MM.1S (cell line): ENCODE results near the gene APOC3.

Source experiments
- DNase-seq: peaks from one replicate; pipeline ENCODE4 v3.0.0-alpha.2; 2015
- H2AFZ ChIP-seq: fragments of 300-600 bp; sonication (generic); 2 replicates; pipeline ENCODE4 v1.6.0; 2016; ENCODE audit warnings: antibody characterized with exemption, low read length
- H3F3A ChIP-seq: fragments of 300-600 bp; sonication (generic); 2 replicates; pipeline ENCODE4 v1.6.1; 2016; ENCODE audit warnings: mild to moderate bottlenecking, antibody characterized with exemption, low read length, moderate library complexity, mixed read lengths; ENCODE audit not compliant: insufficient read depth
- H3K27ac ChIP-seq: fragments of 300-600 bp; sonication (generic); 2 replicates; pipeline ENCODE4 v1.5.1; 2016; ENCODE audit warnings: mild to moderate bottlenecking, low read length
- H3K27me3 ChIP-seq: fragments of 300-600 bp; sonication (generic); replicated peaks from 2 replicates; pipeline ENCODE4 v1.6.0; 2016; ENCODE audit warnings: low read length; ENCODE audit not compliant: insufficient read depth
- H3K36me3 ChIP-seq: fragments of 300-600 bp; sonication (generic); replicated peaks from 2 replicates; pipeline ENCODE4 v1.6.1; 2016; ENCODE audit warnings: mild to moderate bottlenecking, low read length, mixed read lengths; ENCODE audit not compliant: insufficient read depth
- H3K4me1 ChIP-seq: fragments of 300-600 bp; sonication (generic); 2 replicates; pipeline ENCODE4 v1.6.1; 2016; ENCODE audit warnings: low read length, mixed read lengths
- H3K4me2 ChIP-seq: fragments of 300-600 bp; sonication (generic); 2 replicates; pipeline ENCODE4 v1.6.0; 2016; ENCODE audit warnings: low read depth, low read length
- H3K4me3 ChIP-seq: fragments of 300-600 bp; sonication (generic); 2 replicates; pipeline ENCODE4 v1.5.1; 2016; ENCODE audit warnings: low read length, mixed read lengths
- H3K79me2 ChIP-seq: fragments of 300-600 bp; sonication (generic); 2 replicates; pipeline ENCODE4 v1.6.1; 2016; ENCODE audit warnings: mixed run types, low read length, mixed read lengths
- H3K9ac ChIP-seq: fragments of 300-600 bp; sonication (generic); 2 replicates; pipeline ENCODE4 v1.6.1; 2016; ENCODE audit warnings: low read length, mixed read lengths
- H3K9me2 ChIP-seq: fragments of 300-600 bp; sonication (generic); replicated peaks from 2 replicates; pipeline ENCODE4 v1.6.1; 2016; ENCODE audit warnings: mild to moderate bottlenecking, low read length, mixed read lengths; ENCODE audit not compliant: insufficient read depth
- H3K9me3 ChIP-seq: fragments of 300-600 bp; sonication (generic); replicated peaks from 2 replicates; pipeline ENCODE4 v1.6.1; 2016; ENCODE audit warnings: mild to moderate bottlenecking, low read length, mixed read lengths; ENCODE audit not compliant: insufficient read depth
- H4K20me1 ChIP-seq: fragments of 300-600 bp; sonication (generic); 2 replicates; pipeline ENCODE4 v1.6.1; 2016; ENCODE audit warnings: mild to moderate bottlenecking, low read length, moderate library complexity, mixed read lengths; ENCODE audit not compliant: insufficient read depth
- EZH2 ChIP-seq: fragments of 300-600 bp; sonication (generic); optimal IDR thresholded peaks from 2 replicates; pipeline ENCODE3; 2017; ENCODE audit warnings: low read depth, mild to moderate bottlenecking, antibody characterized with exemption, low read length, mixed read lengths
- EZH2phosphoT487 ChIP-seq: fragments of 300-600 bp; sonication (generic); IDR thresholded peaks from 2 replicates; pipeline ENCODE4 v1.6.1; 2018; ENCODE audit warnings: antibody characterized with exemption, low read length
- TF ChIP-seq, protein P1 (sequence below): fragments of 300-600 bp; sonication (generic); IDR thresholded peaks from 2 replicates; pipeline ENCODE4 v1.5.1; 2016; ENCODE audit warnings: antibody characterized with exemption, low read length, mixed read lengths

Gene APOC3

DNA sequence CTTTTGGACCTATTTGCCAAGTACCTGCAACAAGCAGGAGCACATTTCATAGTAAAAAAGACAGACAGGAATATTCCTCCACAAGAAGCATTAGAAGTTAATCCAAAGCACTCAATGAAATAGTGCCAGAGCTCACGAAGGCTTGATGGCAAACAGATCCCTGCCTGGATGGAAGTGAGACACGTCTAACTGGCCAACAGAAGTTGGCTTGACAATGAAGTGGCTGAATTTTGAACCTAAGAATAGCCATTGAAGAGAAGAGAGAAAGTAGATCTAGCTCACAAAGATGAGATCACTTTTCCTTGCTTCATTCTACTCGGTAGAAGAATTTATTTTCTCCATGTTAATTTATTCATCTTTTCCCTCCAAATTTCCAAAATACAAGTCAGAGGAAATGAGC is 38.4 kb downstream of the APOC3 start:
- no peaks in the 10 kb centered on the region for H3K9me3 ChIP-seq
- TF ChIP-seq EZH2phosphoT487 (no peak), EZH2 (no peak)
- TF ChIP-seq, protein P1, sequence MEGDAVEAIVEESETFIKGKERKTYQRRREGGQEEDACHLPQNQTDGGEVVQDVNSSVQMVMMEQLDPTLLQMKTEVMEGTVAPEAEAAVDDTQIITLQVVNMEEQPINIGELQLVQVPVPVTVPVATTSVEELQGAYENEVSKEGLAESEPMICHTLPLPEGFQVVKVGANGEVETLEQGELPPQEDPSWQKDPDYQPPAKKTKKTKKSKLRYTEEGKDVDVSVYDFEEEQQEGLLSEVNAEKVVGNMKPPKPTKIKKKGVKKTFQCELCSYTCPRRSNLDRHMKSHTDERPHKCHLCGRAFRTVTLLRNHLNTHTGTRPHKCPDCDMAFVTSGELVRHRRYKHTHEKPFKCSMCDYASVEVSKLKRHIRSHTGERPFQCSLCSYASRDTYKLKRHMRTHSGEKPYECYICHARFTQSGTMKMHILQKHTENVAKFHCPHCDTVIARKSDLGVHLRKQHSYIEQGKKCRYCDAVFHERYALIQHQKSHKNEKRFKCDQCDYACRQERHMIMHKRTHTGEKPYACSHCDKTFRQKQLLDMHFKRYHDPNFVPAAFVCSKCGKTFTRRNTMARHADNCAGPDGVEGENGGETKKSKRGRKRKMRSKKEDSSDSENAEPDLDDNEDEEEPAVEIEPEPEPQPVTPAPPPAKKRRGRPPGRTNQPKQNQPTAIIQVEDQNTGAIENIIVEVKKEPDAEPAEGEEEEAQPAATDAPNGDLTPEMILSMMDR = no peak
- H3K4me2 ChIP-seq = no peak overlapping the region
- H3K4me1 ChIP-seq = no peaks in the 10 kb centered on the region
- DNase-seq = no peak
- no peaks in the 10 kb centered on the region for H4K20me1 ChIP-seq
- H3K27me3 ChIP-seq = no peaks in the 10 kb centered on the region
- no peaks in the 10 kb centered on the region for H3F3A ChIP-seq
- H3K4me3 ChIP-seq = no peak overlapping the region
- no peaks in the 10 kb centered on the region for H3K79me2 ChIP-seq
- H3K36me3 ChIP-seq = 0 out of 2 replicates have a peak, but pooled peaks cover 9% of the 10 kb centered on the region
- H2AFZ ChIP-seq = no peak overlapping the region
- no peak overlapping the region for H3K9ac ChIP-seq
- no peak overlapping the region for H3K27ac ChIP-seq
- no peaks in the 10 kb centered on the region for H3K9me2 ChIP-seq

DNA sequence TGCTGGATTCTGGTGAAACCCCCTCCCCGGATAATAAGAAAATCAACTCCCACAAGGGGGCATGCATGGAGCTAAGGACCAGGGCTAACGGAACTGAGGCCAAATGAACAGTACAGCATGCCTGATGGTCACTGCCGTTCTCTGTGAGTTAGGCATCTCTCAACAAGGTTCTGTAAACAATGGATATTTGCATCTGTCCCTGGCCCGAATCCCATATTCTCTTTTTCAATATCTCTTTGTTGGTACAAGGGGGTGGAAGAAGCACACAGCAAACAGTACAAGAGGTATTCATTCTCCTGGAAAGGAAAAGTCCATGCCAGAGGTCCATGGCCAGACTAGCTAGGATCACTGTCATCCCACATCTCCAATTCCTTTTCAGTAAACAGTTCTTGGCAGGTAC is 39.9 kb downstream of the APOC3 start:
- H3K4me3 ChIP-seq = no peak overlapping the region
- H3K4me2 ChIP-seq = no peak overlapping the region
- H3K9me2 ChIP-seq = no peaks in the 10 kb centered on the region
- H4K20me1 ChIP-seq = no peaks in the 10 kb centered on the region
- no peak for DNase-seq
- H2AFZ ChIP-seq = no peak overlapping the region
- 0 out of 2 replicates have a peak, but pooled peaks cover 4% of the 10 kb centered on the region for H3K36me3 ChIP-seq
- TF ChIP-seq EZH2phosphoT487 (no peak), EZH2 (no peak)
- TF ChIP-seq, protein P1 = no peak
- H3K27ac ChIP-seq = no peak overlapping the region
- H3K27me3 ChIP-seq = no peaks in the 10 kb centered on the region
- no peak overlapping the region for H3K9ac ChIP-seq
- no peaks in the 10 kb centered on the region for H3F3A ChIP-seq
- H3K9me3 ChIP-seq = no peaks in the 10 kb centered on the region
- H3K4me1 ChIP-seq = no peaks in the 10 kb centered on the region
- no peaks in the 10 kb centered on the region for H3K79me2 ChIP-seq

DNA sequence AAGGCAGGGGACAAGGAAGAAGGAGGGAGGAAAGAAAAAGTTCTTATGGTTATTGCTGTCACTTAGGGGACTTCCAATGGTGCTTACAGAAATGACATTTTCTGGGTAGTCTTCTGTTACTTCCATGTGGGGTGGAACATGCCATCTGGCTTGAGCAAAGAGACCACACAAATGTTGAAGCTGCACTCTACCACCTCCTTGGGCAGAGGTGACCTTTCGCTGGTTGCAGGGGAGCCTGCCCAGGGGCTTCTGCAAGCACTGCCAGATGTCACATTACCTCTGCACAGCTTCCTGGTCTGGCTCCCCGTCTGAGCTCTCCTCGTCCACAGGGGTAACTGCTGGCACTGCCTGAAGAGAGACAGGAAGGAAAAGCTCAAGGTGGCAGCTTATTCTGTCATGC is 40.3 kb downstream of the APOC3 start:
- no peaks in the 10 kb centered on the region for H3K9me2 ChIP-seq
- no peak overlapping the region for H3K9ac ChIP-seq
- H3K4me1 ChIP-seq = no peaks in the 10 kb centered on the region
- no peaks in the 10 kb centered on the region for H3F3A ChIP-seq
- no peaks in the 10 kb centered on the region for H3K27me3 ChIP-seq
- H3K36me3 ChIP-seq = 0 out of 2 replicates have a peak, but pooled peaks cover 4% of the 10 kb centered on the region
- no peak overlapping the region for H3K4me2 ChIP-seq
- DNase-seq = no peak
- H3K4me3 ChIP-seq = no peak overlapping the region
- H2AFZ ChIP-seq = no peak overlapping the region
- no peaks in the 10 kb centered on the region for H4K20me1 ChIP-seq
- H3K9me3 ChIP-seq = no peaks in the 10 kb centered on the region
- TF ChIP-seq, protein P1 = no peak
- TF ChIP-seq EZH2 (no peak), EZH2phosphoT487 (no peak)
- no peaks in the 10 kb centered on the region for H3K79me2 ChIP-seq
- H3K27ac ChIP-seq = no peak overlapping the region

DNA sequence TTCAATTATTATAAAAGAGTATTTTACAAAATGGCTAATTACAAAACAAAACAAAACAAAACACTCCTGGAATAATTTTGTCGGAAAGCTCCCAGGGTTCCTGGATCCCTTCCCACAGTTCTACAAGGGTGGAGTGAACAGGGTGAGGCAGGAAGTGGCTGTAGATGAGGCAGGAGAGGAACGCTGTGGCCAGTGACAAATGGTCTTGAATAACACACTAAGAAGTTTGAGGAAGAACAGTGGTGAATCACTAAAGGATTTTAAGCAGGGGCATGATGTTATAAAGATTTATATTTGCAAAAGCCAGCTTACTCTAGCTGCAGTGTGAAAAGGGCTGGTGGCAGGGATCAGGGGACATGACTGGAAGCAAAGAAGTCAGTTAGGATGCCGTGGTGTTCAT is 41.5 kb downstream of the APOC3 start:
- Histone ChIP-seq H3K9ac (no peak overlapping the region), H3K9me3 (no peaks in the 10 kb centered on the region), H3K36me3 (0 out of 2 replicates have a peak, but pooled peaks cover 4% of the 10 kb centered on the region)

More for the DNA sequence above, 41.5 kb downstream of the APOC3 start:
- Histone ChIP-seq H3K27me3 (no peaks in the 10 kb centered on the region), H3K79me2 (no peaks in the 10 kb centered on the region), H2AFZ (no peak overlapping the region), H3K4me1 (no peaks in the 10 kb centered on the region), H3K4me2 (no peak overlapping the region), H4K20me1 (no peaks in the 10 kb centered on the region), H3K9me2 (no peaks in the 10 kb centered on the region), H3K27ac (no peak overlapping the region), H3F3A (no peaks in the 10 kb centered on the region), H3K4me3 (no peak overlapping the region)
- DNase-seq = no peak
- no peak for TF ChIP-seq EZH2phosphoT487
- no peak for TF ChIP-seq EZH2
